HCT116 (cell line): ENCODE results near the gene BPTF. TPM values are rescaled to one million over a fixed set of nuclear protein-coding genes. Genes with fewer than 3 reads are reported as not detected.

Experiments used
- ATAC-seq: fragments of 200-7000 bp; cut with Tn5 transposase; 2 replicates; pipeline ENCODE4 v1.9.1; 2020; ENCODE audit warnings: mild to moderate bottlenecking, moderate library complexity
- BruUV-seq: library from RNA; stranded (reverse); fragments of 400-500 nt; replicated peaks from 2 replicates; lab custom pipeline; 2021; lab: Mats Ljungman, UMichigan
- CTCF ChIA-PET: fragments of 300-600 bp; sonication (Branson Sonifier 250); formaldehyde crosslinking; loops from one replicate; lab custom pipeline; 2021; ENCODE audit warnings: antibody characterized with exemption; lab: Charles Lee
- POLR2A ChIA-PET: fragments of 300-600, 350-600 bp; sonication (Branson Sonifier 250); formaldehyde crosslinking; loops from one replicate; lab custom pipeline; 2021; ENCODE audit warnings: antibody characterized with exemption; lab: Charles Lee
- RAD21 ChIA-PET, 2 experiments: fragments of 300-600 bp; sonication (Branson Sonifier 250); formaldehyde crosslinking; loops; one replicate each; lab custom pipeline; 2023; ENCODE audit warnings: low total read pairs in 2 of 2; ENCODE audit not compliant: uncharacterized antibody in 2 of 2, unreplicated experiment in 2 of 2, low non-redundant PET in 1 of 2; lab: Charles Lee
- DNase-seq: peaks from one replicate; pipeline ENCODE4 v3.0.0-alpha.2; 2010; ENCODE audit warnings: low read depth, low spot score
- H2AFZ ChIP-seq: fragments of 200-600 bp; shearing (Covaris generic), sonication (generic); 2 replicates; pipeline ENCODE4 v1.6.1; 2017; ENCODE audit warnings: low read depth, mixed run types, mixed read lengths, antibody characterized with exemption, low read length; ENCODE audit not compliant: poor library complexity, severe bottlenecking
- H3K27ac ChIP-seq: 2 replicates; pipeline ENCODE4 v1.5.1; 2012; ENCODE audit warnings: low read depth, low read length
- H3K27me3 ChIP-seq: fragments of 200-600 bp; sonication (generic); 2 replicates; pipeline ENCODE4 v1.6.1; 2016; ENCODE audit warnings: mixed run types, low read length, mixed read lengths; ENCODE audit not compliant: insufficient read depth
- H3K36me3 ChIP-seq, 2 experiments: fragments of 200-500 bp in 1 of 2; fragments of 200-600 bp in 1 of 2; sonication (Bioruptor generic) in 1 of 2; sonication (generic) in 1 of 2; 2 replicates each; pipeline versions ENCODE4 v1.5.1 to v1.6.1; 2014 to 2016; ENCODE audit warnings: low read length in 2 of 2, inconsistent platforms in 1 of 2, mixed read lengths in 1 of 2, mixed run types in 1 of 2; ENCODE audit not compliant: insufficient read depth in 2 of 2, control insufficient read depth in 1 of 2
- H3K4me1 ChIP-seq, 2 experiments: fragments of 200-600 bp in 1 of 2; sonication (generic) in 1 of 2; 2 replicates each; pipeline versions ENCODE4 v1.5.1 to v1.6.1; 2012 to 2017; ENCODE audit warnings: low read length in 2 of 2, inconsistent platforms in 1 of 2, mild to moderate bottlenecking in 1 of 2, mixed read lengths in 1 of 2, mixed run types in 1 of 2, moderate library complexity in 1 of 2; ENCODE audit not compliant: insufficient read depth in 2 of 2, control insufficient read depth in 1 of 2
- H3K4me2 ChIP-seq: fragments of 200-600 bp; sonication (generic); 2 replicates; pipeline ENCODE4 v1.6.1; 2017; ENCODE audit warnings: mixed run types, low read length, mixed read lengths
- H3K4me3 ChIP-seq, 2 experiments: fragments of 200-600 bp in 1 of 2; sonication (generic) in 1 of 2; replicated peaks in 1 of 2; 2 replicates each; pipeline ENCODE4 v1.5.1; 2011 to 2016; ENCODE audit warnings: low read length in 2 of 2, control low read depth in 1 of 2, low read depth in 1 of 2, mild to moderate bottlenecking in 1 of 2, mixed read lengths in 1 of 2, mixed run types in 1 of 2
- H3K79me2 ChIP-seq: fragments of 200-600 bp; sonication (generic); 2 replicates; pipeline ENCODE4 v1.6.1; 2017; ENCODE audit warnings: mild to moderate bottlenecking, mixed run types, low read length, moderate library complexity, mixed read lengths; ENCODE audit not compliant: insufficient read depth
- H3K9ac ChIP-seq: fragments of 200-600 bp; sonication (generic); 2 replicates; pipeline ENCODE4 v1.6.1; 2016; ENCODE audit warnings: low read length, mixed read lengths
- H3K9me2 ChIP-seq: fragments of 200-600 bp; sonication (generic), shearing (Covaris generic); 2 replicates; pipeline ENCODE4 v1.6.1; 2017; ENCODE audit warnings: mixed run types, mild to moderate bottlenecking, moderate library complexity; ENCODE audit not compliant: insufficient read depth
- H3K9me3 ChIP-seq, 2 experiments: fragments of 200-500 bp in 1 of 2; fragments of 200-600 bp in 1 of 2; sonication (Bioruptor generic) in 1 of 2; sonication (generic) in 1 of 2; 2 replicates each; pipeline ENCODE4 v1.6.1; 2014 to 2017; ENCODE audit warnings: low read length in 2 of 2, mixed read lengths in 2 of 2, inconsistent platforms in 1 of 2, low read depth in 1 of 2, mild to moderate bottlenecking in 1 of 2, mixed run types in 1 of 2, moderate library complexity in 1 of 2; ENCODE audit not compliant: control insufficient read depth in 1 of 2, insufficient read depth in 1 of 2
- H4K20me1 ChIP-seq: fragments of 200-600 bp; sonication (generic), shearing (Covaris generic); 2 replicates; pipeline ENCODE4 v1.6.1; 2017; ENCODE audit warnings: mixed run types, mild to moderate bottlenecking, moderate library complexity; ENCODE audit not compliant: insufficient read depth
- ATF3 ChIP-seq: IDR thresholded peaks from 2 replicates; pipeline ENCODE4 v1.6.1; 2012
- CBX3 ChIP-seq: IDR thresholded peaks from 2 replicates; pipeline ENCODE4 v1.6.1; 2012; ENCODE audit warnings: low read depth
- CTCF ChIP-seq, 3 experiments: fragments of 200-600 bp in 1 of 3; sonication (generic) in 1 of 3; IDR thresholded peaks in 2 of 3; conservative IDR thresholded peaks in 1 of 3; 2 replicates each; pipeline ENCODE4 v1.5.1; 2012 to 2017; ENCODE audit warnings: low read depth in 2 of 3, low read length in 2 of 3, antibody characterized with exemption in 1 of 3, borderline replicate concordance in 1 of 3, control low read depth in 1 of 3, mild to moderate bottlenecking in 1 of 3, mixed read lengths in 1 of 3, mixed run types in 1 of 3, moderate library complexity in 1 of 3; ENCODE audit not compliant: insufficient read depth in 1 of 3
- EZH2phosphoT487 ChIP-seq: fragments of 200-600 bp; IDR thresholded peaks from 2 replicates; pipeline ENCODE4 v1.6.1; 2018; ENCODE audit warnings: antibody characterized with exemption, borderline replicate concordance
- FOSL1 ChIP-seq: IDR thresholded peaks from 2 replicates; pipeline ENCODE4 v1.6.1; 2012; ENCODE audit warnings: low read depth
- JUND ChIP-seq: IDR thresholded peaks from 2 replicates; pipeline ENCODE4 v1.6.1; 2012
- POLR2AphosphoS5 ChIP-seq: IDR thresholded peaks from 2 replicates; pipeline ENCODE4 v1.6.1; 2011; ENCODE audit warnings: mild to moderate bottlenecking, low read depth, low read length, moderate library complexity
- intact Hi-C: fragments of 100-400 bp; cut with micrococcal nuclease; formaldehyde crosslinking; loops from 2 replicates; pipeline ENCODE4 v1.10.0; 2022
- total RNA-seq: library from RNA; stranded (reverse); gene quantifications from one replicate; pipeline ENCODE4 v1.2.1, GENCODE V29; 2021; ENCODE audit not compliant: unreplicated experiment

BPTF gene
- total RNA-seq, 1 experiment from 2014 or later, result 114 TPM

GRCh38 chr17:67801626-67802175 is 23.6 kb upstream of the BPTF start:
- Histone ChIP-seq H3K79me2 (no peaks in the 10 kb centered on the region), H2AFZ (no peak overlapping the region), H3K27ac (no peak overlapping the region), H3K9me3 (no peaks in the 10 kb centered on the region), H4K20me1 (no peaks in the 10 kb centered on the region), H3K9me2 (no peaks in the 10 kb centered on the region), H3K27me3 (no peaks in the 10 kb centered on the region), H3K36me3 (no peaks in the 10 kb centered on the region), H3K4me2 (no peak overlapping the region), H3K4me3 (no peak overlapping the region), H3K4me1 (no peaks in the 10 kb centered on the region), H3K9ac (no peak overlapping the region)
- RAD21 ChIA-PET, result no interaction called here
- no TSS peak for BruUV-seq
- intact Hi-C loops, result loop anchor here (2.0 to 10.0 kb wide), 3 partner anchors 23 to 663 kb away; partner anchors contain the start of gene BPTF
- POLR2A ChIA-PET, result no interaction called here
- CTCF ChIA-PET, result interaction anchor here (0.7 to 3.1 kb wide), 3 partner anchors 8 to 156 kb away, joined by 3 to 8 read pairs (median 3); no protein-coding TSS in a partner anchor
- TF ChIP-seq POLR2AphosphoS5, result no peak
- TF ChIP-seq CTCF (IDR thresholded peaks at IDR 0.05 in 2 of 3, conservative IDR thresholded peaks at IDR 0.05 in 1 of 3; ENCODE audit: borderline replicate concordance in 1 of 3, insufficient read depth in 1 of 3, low read depth in 2 of 3, low read length in 2 of 3), result peak in 2 of 3 experiments; percentile 44 to 54; a peak in 3 of 6 replicates
- no peak for DNase-seq
- peak; percentile 30; the same call in 1 of the 2 replicates for ATAC-seq

- RAD21 ChIA-PET, result no interaction called here
- Histone ChIP-seq H3K4me3 (no peak overlapping the region; a peak in 1 of 4 replicates), H3K9ac (no peak overlapping the region), H3K27me3 (no peaks in the 10 kb centered on the region), H3K36me3 (no peaks in the 10 kb centered on the region), H2AFZ (no peak overlapping the region), H3K27ac (no peak overlapping the region), H3K79me2 (no peaks in the 10 kb centered on the region), H3K9me3 (no peaks in the 10 kb centered on the region), H4K20me1 (no peaks in the 10 kb centered on the region), H3K4me1 (peaks cover 0 to 6% of the 10 kb centered on the region in 2 experiments; a peak in 1 of 4 replicates), H3K9me2 (no peaks in the 10 kb centered on the region), H3K4me2 (peak overlapping the region; percentile 25)
- peak; percentile 49; the same call in 1 of the 2 replicates for ATAC-seq
- intact Hi-C loops, result no loop called here
- TF ChIP-seq JUND (no peak), CBX3 (no peak), ATF3 (no peak), EZH2phosphoT487 (no peak), CTCF (IDR thresholded peaks at IDR 0.05 in 2 of 3, conservative IDR thresholded peaks at IDR 0.05 in 1 of 3; ENCODE audit: borderline replicate concordance in 1 of 3, insufficient read depth in 1 of 3, low read depth in 2 of 3, low read length in 2 of 3) (no peak), FOSL1 (no peak)
- DNase-seq, result no peak
- no TSS peak for BruUV-seq
- CTCF ChIA-PET, result interaction anchor here (1.6 kb wide), 1 partner anchor 10 kb away, joined by 8 read pairs; no protein-coding TSS in a partner anchor
- POLR2A ChIA-PET, result no interaction called here
These were observed 14.8 kb upstream of the BPTF start for GRCh38 chr17:67810464-67810863.
